Embryonic facial prominence (tissue), 1 donor: ENCODE measurements around the gene OSGIN1.

Source experiments
- DNase-seq: peaks from one replicate; pipeline ENCODE4 v3.0.0-alpha.2; 2016; ENCODE audit errors: extremely low spot score

The OSGIN1 gene

GRCh38 chr16:83926726-83927397, 26.2 kb upstream of the OSGIN1 start:
- no peak for DNase-seq

DNA sequence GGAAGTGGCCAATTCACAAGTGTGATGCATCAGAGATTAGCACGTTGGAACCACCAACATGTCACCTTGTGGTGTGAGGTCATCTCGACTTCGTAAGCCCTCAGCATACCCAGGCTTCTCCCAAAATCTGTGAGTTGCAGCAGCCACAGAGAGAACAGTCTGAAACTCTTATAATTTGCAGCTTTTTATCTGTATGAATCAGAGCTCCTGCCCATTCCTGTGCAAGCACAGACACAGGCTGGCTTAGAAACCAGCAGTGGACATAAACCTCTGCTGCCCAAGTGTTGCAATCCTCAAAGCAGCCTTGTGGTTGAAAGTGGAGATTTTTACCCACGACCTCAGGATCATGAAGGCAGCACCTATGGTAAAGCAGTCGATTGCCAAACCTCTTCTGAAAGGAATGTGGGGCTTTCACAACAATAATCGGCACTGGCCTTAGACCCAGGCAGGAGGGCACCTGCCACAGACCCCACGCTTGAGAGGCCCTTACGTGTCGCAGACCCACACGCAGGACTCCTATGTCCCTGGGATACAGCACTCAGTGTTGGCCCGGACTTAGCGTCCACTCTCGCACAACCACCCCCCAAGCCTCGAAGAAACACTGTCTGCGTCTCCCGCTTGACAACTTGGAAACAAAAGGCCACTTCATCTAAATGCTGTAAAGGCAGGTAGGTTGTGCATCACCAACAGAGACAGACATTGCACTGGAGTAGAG, 24.5 kb upstream of the OSGIN1 start:
- DNase-seq: no peak

DNA sequence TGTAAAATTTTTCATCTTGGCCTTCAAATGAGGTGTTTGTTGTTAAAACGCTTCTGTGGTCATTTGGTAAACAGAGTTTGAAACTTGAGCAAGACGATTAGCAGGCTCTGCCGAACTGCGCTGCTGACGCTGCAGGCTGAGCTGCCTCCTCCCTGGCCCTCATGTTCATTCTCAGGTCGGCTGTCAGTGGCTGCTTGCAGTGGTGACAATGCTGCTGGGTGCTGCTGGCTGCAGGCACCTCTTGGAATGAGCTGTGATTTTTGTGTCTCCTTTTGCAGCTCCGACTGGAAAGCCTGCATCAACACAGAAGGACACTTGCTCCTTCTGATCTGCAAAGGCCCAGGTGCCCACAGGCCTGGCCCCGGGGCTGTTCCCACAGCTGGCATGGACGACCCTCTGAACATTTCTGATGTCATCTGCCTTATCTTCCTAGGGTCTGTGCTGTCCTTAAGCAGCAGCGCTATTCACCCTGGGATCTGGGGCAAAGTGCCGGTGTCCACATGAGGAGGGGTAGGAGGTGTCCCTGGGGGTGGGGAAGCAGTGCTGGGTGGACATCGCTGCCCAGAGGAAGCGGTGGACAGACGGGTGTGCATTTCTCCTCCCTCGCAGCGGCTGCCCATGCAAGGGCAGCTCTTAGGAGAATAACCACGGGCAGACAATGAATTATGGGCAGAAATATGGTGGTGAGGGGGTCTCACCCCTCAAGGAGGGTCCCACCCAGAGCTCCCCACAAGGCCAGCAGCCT, 23.1 kb upstream of the OSGIN1 start:
- DNase-seq: no peak

- no peak for DNase-seq
Observed at GRCh38 chr16:83930730-83931500, 22.1 kb upstream of the OSGIN1 start.

- no peak for DNase-seq
Observed at GRCh38 chr16:83931556-83931955, 21.5 kb upstream of the OSGIN1 start.

GRCh38 chr16:83932304-83932703, 20.7 kb upstream of the OSGIN1 start:
- DNase-seq: no peak

GRCh38 chr16:83932955-83933673, 19.9 kb upstream of the OSGIN1 start:
- no peak for DNase-seq

GRCh38 chr16:83933885-83934683, 19.0 kb upstream of the OSGIN1 start:
- DNase-seq: no peak

- DNase-seq: no peak
Observed at GRCh38 chr16:83934684-83934977, 18.4 kb upstream of the OSGIN1 start.

GRCh38 chr16:83935005-83935857, 17.8 kb upstream of the OSGIN1 start:
- DNase-seq: no peak

GRCh38 chr16:83935858-83936255, 17.2 kb upstream of the OSGIN1 start:
- DNase-seq: no peak

- no peak for DNase-seq
Observed at GRCh38 chr16:83936581-83937165, 16.4 kb upstream of the OSGIN1 start.

- no peak for DNase-seq
Observed at GRCh38 chr16:83937267-83937666, 15.8 kb upstream of the OSGIN1 start.

DNA sequence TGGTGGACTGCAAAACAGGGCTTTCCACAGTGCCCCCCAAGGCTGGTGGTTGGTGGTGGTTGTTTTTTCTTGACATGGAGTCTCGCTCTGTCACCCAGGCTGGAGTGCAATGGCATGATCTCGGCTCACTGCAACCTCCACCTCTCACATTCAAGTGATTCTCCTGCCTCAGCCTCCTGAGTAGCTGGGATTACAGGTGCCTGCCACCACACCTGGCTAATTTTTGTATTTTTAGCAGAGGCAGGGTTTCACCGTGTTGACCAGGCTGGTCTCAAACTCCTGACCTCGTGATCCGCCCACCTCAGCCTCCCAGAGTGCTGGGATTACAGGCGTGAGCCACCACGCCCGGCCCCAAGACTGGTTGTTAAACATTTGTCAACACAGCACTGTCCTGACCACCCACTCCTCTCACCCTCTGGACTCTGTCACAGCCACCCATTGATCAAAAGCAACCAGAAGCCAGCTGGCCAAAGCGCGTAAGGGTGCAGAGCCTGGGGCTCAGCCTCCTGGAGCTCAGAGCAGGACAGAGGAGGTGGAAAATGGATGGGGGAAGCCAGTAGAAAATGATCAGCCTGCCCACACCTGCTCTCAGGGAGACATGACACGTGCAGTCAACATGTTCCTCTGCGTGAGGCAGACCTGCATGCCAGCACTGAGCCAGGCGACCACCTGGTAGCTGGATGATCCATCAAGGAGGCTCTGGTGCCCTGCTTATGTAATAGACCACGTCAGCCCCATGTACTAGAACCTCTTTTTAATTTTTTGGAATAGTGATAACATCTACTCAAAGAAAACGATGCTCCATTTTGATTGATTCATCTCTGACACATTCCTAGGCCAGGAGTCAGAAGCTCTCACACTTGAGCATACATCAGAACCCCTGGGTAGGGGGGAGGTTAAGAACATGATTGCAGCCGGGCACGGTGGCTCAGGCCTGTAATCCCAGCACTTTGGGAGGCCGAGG, 14.8 kb upstream of the OSGIN1 start:
- no peak for DNase-seq

GRCh38 chr16:83939266-83939855, 13.7 kb upstream of the OSGIN1 start:
- no peak for DNase-seq

DNA sequence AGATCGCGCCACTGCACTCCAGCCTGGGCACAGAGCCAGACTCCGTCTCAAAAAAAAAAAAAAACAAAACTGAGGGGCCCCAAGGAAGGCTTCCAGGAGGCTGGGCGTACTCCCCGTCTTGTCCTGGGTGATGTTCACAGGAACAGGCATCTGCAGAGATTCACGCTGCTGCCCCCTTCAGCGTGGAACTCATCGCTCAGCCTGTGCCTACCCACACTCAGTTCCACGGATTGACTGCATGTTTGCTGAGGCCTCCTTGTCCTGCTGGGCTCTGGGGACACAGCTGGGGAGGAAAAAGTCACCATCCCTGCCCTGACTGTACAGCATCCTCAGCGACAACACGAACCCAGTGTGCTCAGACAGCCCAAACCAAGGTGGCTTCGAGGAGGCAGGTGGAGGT, 12.9 kb upstream of the OSGIN1 start:
- no peak for DNase-seq

DNA sequence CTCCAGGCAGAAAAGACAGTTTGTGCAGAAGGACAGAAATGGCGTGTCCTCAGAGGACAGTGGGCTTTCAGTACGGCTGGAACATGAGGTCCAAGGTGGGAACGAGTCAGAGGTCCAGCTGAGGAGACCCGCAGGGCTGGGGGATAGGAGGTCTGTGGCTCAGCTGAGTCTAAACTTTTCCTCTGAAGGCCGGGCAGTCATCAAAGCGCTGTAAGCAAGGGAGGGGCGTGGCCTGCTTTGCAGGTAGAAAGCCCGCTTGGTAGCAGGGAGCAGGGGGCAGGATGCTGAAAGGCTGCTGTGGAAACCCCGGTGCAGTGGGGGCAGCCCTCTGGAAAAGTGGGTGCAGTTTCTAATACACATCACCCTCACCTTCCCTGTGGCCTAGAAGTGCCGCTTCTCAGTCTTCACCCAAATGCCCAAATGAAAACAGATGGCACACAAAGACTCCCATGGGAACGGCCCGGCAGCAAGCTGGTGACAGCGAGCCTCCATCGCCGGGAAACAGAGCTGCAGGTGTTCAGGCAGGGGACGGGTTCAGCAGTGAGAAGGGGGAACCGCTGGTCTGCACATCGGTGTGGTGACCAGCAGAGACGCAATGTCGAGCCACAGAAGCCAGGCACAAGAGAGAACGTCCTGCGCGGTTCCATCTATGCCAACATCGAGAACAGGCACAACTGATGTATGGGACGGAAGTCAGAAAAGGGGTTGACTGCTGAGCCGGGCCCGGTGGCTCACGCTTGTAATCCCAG, 12.2 kb upstream of the OSGIN1 start:
- no peak for DNase-seq
